ENCODE measurements around the gene ELMOD1.

ELMOD1 gene

GRCh38 chr11:107691000-107691750 lies 100.2 kb downstream of the ELMOD1 start:
- DNase-seq, result no peak

- no peak for DNase-seq
These were observed 104.5 kb downstream of the ELMOD1 start for GRCh38 chr11:107695446-107695845.

GRCh38 chr11:107696140-107696539 lies 105.2 kb downstream of the ELMOD1 start:
- no peak for DNase-seq

GRCh38 chr11:107697291-107697690 lies 106.3 kb downstream of the ELMOD1 start:
- no peak for DNase-seq

- DNase-seq, result no peak
These were observed 108.7 kb downstream of the ELMOD1 start for GRCh38 chr11:107699371-107700285.

- no peak for DNase-seq
These were observed 111.2 kb downstream of the ELMOD1 start for GRCh38 chr11:107702109-107702660.

GRCh38 chr11:107702723-107703122 lies 111.8 kb downstream of the ELMOD1 start:
- no peak for DNase-seq

- DNase-seq, result no peak
These were observed 113.5 kb downstream of the ELMOD1 start for GRCh38 chr11:107704451-107704850.

GRCh38 chr11:107705027-107705426 lies 114.1 kb downstream of the ELMOD1 start:
- DNase-seq, result no peak

GRCh38 chr11:107706531-107706930 lies 115.6 kb downstream of the ELMOD1 start:
- DNase-seq, result no peak

GRCh38 chr11:107707215-107707671 lies 116.3 kb downstream of the ELMOD1 start:
- DNase-seq, result no peak

GRCh38 chr11:107707807-107708206 lies 116.9 kb downstream of the ELMOD1 start:
- DNase-seq, result no peak

- DNase-seq, result no peak
These were observed 117.8 kb downstream of the ELMOD1 start for GRCh38 chr11:107708792-107709191.

GRCh38 chr11:107710301-107710700 lies 119.4 kb downstream of the ELMOD1 start:
- no peak for DNase-seq

- DNase-seq, result no peak
These were observed 121.2 kb downstream of the ELMOD1 start, which contains the start of gene SLN for GRCh38 chr11:107711861-107712755. Gene SLN (minus strand): TSS chr11:107712056.

GRCh38 chr11:107713009-107713408 lies 122.1 kb downstream of the ELMOD1 start:
- no peak for DNase-seq

Measured in activated T-cell treated with anti-CD3 and anti-CD28 coated beads, Interleukin-2, amount 50 U/mL, for 48 hours (primary cell).